Activated CD8-positive, alpha-beta T cell treated with anti-CD3 and anti-CD28 coated beads, Interleukin-2, amount 10 ng/mL, durations not matched to agents 7 days and 5 days (primary cell): ENCODE measurements around the gene BTF3. TPM values are rescaled to one million over a fixed set of nuclear protein-coding genes. Genes with fewer than 3 reads are reported as not detected.
"Not testable (repeated sequence)": the region's sequence is repeated elsewhere in the genome, so short reads cannot be mapped to it uniquely, and the experiment has no call there.

Experiments used
- ATAC-seq: fragments of 150-1000 bp; cut with Tn5 transposase; one replicate; pipeline ENCODE4 v1.10.0; 2021; ENCODE audit warnings: moderate library complexity
- CTCF ChIA-PET: fragments of 350-600 bp; sonication (Branson Sonifier 250); formaldehyde crosslinking; loops from one replicate; lab custom pipeline; 2021; ENCODE audit warnings: antibody characterized with exemption; lab: Charles Lee
- POLR2A ChIA-PET: fragments of 350-600 bp; sonication (Branson Sonifier 250); formaldehyde crosslinking; loops from one replicate; lab custom pipeline; 2021; ENCODE audit warnings: antibody characterized with exemption; lab: Charles Lee
- DNase-seq: peaks from one replicate; pipeline ENCODE4 v3.0.0-alpha.2; 2020
- H3K27ac Mint-ChIP-seq: one replicate; pipeline ENCODE4 v1.8.0; 2021; ENCODE audit warnings: mild to moderate bottlenecking, mixed read lengths
- H3K27me3 Mint-ChIP-seq: one replicate; pipeline ENCODE4 v1.8.0; 2021; ENCODE audit warnings: low read depth, mixed read lengths
- H3K36me3 Mint-ChIP-seq: one replicate; pipeline ENCODE4 v1.8.0; 2021; ENCODE audit warnings: low read depth, mixed read lengths
- H3K4me1 Mint-ChIP-seq: one replicate; pipeline ENCODE4 v1.8.0; 2021; ENCODE audit warnings: low read depth, mixed read lengths
- H3K4me3 Mint-ChIP-seq: one replicate; pipeline ENCODE4 v1.8.0; 2021; ENCODE audit warnings: mild to moderate bottlenecking, mixed read lengths
- H3K9me3 Mint-ChIP-seq: one replicate; pipeline ENCODE4 v1.8.0; 2022; ENCODE audit warnings: mixed read lengths; ENCODE audit not compliant: insufficient read depth
- total RNA-seq, 2 experiments: library from RNA; stranded (reverse); gene quantifications; one replicate each; pipeline ENCODE4 v1.2.3, GENCODE V29; 2021

The BTF3 gene
- total RNA-seq, 2 experiments from 2014 or later: 737 to 768 TPM

DNA sequence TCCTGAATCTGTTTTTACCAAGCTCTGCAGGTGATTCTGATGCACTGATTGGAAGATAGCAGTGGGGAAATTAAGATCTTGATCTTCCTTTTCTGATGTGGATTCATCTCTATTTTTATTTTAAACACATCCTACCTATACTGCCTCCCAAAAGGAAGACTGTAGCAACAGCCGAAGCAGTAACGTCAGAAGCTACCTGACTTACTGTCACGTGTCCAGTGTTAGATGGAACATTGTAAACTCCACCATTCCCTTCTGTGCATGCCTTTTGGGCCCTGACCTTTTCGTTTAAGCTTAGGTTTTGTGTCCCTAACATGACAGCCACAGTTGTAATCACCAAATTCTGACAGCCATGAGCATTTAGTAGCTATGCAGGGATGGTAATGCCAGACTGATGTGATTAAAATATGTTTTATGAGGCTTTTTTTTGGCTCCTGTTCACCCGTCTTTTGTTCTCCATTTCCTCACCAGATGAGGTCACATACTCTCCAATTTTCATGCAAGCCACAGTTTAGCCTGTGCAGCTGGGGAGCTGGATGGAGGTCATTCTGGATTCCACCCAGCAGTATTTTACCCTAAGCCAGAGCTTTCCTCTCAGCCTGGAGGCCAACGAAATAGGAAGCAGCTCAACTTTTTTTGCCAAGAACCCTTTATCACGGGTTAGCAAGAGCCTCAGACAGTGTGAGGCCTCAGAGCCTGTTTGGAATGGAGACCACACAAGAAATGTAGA lies 34.1 kb upstream of the BTF3 start:
- POLR2A ChIA-PET: interaction anchor here (0.7 kb wide), 1 partner anchor 8 kb away, joined by 3 read pairs; no protein-coding TSS in a partner anchor
- H3K4me3 Mint-ChIP-seq: no peak overlapping the region
- peaks cover 30% of the 10 kb centered on the region for H3K27me3 Mint-ChIP-seq
- DNase-seq (no peak), ATAC-seq (no peak)
- H3K9me3 Mint-ChIP-seq: no peaks in the 10 kb centered on the region
- H3K4me1 Mint-ChIP-seq: no peaks in the 10 kb centered on the region
- no peaks in the 10 kb centered on the region for H3K36me3 Mint-ChIP-seq
- H3K27ac Mint-ChIP-seq: no peak overlapping the region
- CTCF ChIA-PET: no interaction called here

- DNase-seq, H3K9me3 Mint-ChIP-seq, H3K4me1 Mint-ChIP-seq, CTCF ChIA-PET, POLR2A ChIA-PET, ATAC-seq, H3K4me3 Mint-ChIP-seq, H3K36me3 Mint-ChIP-seq, H3K27ac Mint-ChIP-seq: not testable (repeated sequence)
- peaks cover 13% of the 10 kb centered on the region for H3K27me3 Mint-ChIP-seq
These were observed 29.6 kb upstream of the BTF3 start for GRCh38 chr5:73468638-73469037.

DNA sequence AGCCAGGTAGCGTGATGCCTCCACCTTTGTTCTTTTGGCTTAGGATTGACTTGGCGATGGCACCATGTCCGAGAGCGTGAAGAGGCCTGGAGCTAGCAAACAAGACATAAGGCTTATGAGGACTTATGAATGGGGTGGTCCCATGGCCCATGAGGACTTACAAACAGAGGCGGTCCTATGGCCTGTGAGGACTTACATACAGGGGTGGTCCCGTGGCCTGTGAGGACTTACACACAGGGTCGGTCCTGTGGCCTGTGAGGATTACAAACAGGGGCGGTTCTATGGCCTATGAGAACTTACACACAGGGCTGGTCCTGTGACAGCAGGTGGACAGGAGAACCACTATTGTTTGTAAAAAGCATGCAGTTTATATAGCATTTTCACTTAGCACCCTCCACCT lies 28.4 kb upstream of the BTF3 start:
- POLR2A ChIA-PET: no interaction called here
- no peak overlapping the region for H3K4me3 Mint-ChIP-seq
- no peak for DNase-seq
- H3K36me3 Mint-ChIP-seq: no peaks in the 10 kb centered on the region
- H3K27me3 Mint-ChIP-seq: peaks cover 13% of the 10 kb centered on the region
- no peaks in the 10 kb centered on the region for H3K4me1 Mint-ChIP-seq
- no peak for ATAC-seq
- H3K9me3 Mint-ChIP-seq: no peaks in the 10 kb centered on the region
- CTCF ChIA-PET: no interaction called here
- no peak overlapping the region for H3K27ac Mint-ChIP-seq

- Mint-ChIP-seq H3K9me3 (no peaks in the 10 kb centered on the region), H3K36me3 (no peaks in the 10 kb centered on the region), H3K4me3 (no peak overlapping the region), H3K27me3 (peaks cover 11% of the 10 kb centered on the region), H3K4me1 (no peaks in the 10 kb centered on the region), H3K27ac (no peak overlapping the region)
- POLR2A ChIA-PET: no interaction called here
- CTCF ChIA-PET: no interaction called here
- ATAC-seq: no peak
- DNase-seq: no peak
These were observed 26.6 kb upstream of the BTF3 start for GRCh38 chr5:73471654-73472053.

GRCh38 chr5:73472116-73472515 lies 26.1 kb upstream of the BTF3 start:
- Mint-ChIP-seq H3K27me3 (peaks cover 11% of the 10 kb centered on the region), H3K36me3 (no peaks in the 10 kb centered on the region), H3K4me1 (no peaks in the 10 kb centered on the region), H3K9me3 (no peaks in the 10 kb centered on the region), H3K27ac (no peak overlapping the region), H3K4me3 (no peak overlapping the region)
- ChIA-PET POLR2A (no interaction called here), CTCF (no interaction called here)
- no peak for DNase-seq
- ATAC-seq: no peak

GRCh38 chr5:73480500-73480899 lies 17.7 kb upstream of the BTF3 start:
- no peaks in the 10 kb centered on the region for H3K4me1 Mint-ChIP-seq
- peaks cover 13% of the 10 kb centered on the region for H3K27me3 Mint-ChIP-seq
- H3K9me3 Mint-ChIP-seq: no peaks in the 10 kb centered on the region
- no peaks in the 10 kb centered on the region for H3K36me3 Mint-ChIP-seq
- no peak overlapping the region for H3K4me3 Mint-ChIP-seq
- ChIA-PET POLR2A (no interaction called here), CTCF (no interaction called here)
- DNase-seq (no peak), ATAC-seq (no peak)
- H3K27ac Mint-ChIP-seq: no peak overlapping the region

- ATAC-seq (no peak), DNase-seq (no peak)
- ChIA-PET CTCF (no interaction called here), POLR2A (no interaction called here)
- no peak overlapping the region for H3K4me3 Mint-ChIP-seq
- peaks cover 12% of the 10 kb centered on the region for H3K27me3 Mint-ChIP-seq
- no peaks in the 10 kb centered on the region for H3K4me1 Mint-ChIP-seq
- no peaks in the 10 kb centered on the region for H3K9me3 Mint-ChIP-seq
- H3K36me3 Mint-ChIP-seq: no peaks in the 10 kb centered on the region
- no peak overlapping the region for H3K27ac Mint-ChIP-seq
These were observed 15.7 kb upstream of the BTF3 start for GRCh38 chr5:73482383-73483136.

DNA sequence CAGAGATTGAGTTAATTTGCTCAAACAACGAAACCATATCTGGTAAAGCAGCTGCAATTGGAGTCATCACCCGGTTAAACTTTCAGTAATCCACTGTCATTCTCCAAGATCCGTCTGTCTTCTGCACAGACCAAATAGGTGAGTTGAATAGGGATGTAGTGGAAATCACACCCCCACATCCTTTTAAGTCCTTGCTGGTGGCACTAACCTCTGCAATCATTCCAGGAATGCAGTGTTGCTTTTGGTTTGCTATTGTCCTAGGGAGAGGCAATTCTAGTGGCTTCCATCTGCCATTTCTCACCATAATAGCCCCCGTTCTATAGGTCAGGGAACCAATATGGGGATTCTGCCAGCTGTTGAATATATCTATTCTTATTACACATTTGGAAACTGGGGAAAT lies 14.6 kb upstream of the BTF3 start:
- ChIA-PET POLR2A (no interaction called here), CTCF (no interaction called here)
- DNase-seq (no peak), ATAC-seq (no peak)
- H3K27me3 Mint-ChIP-seq: peaks cover 18% of the 10 kb centered on the region
- no peak overlapping the region for H3K4me3 Mint-ChIP-seq
- no peak overlapping the region for H3K27ac Mint-ChIP-seq
- no peaks in the 10 kb centered on the region for H3K4me1 Mint-ChIP-seq
- H3K9me3 Mint-ChIP-seq: no peaks in the 10 kb centered on the region
- H3K36me3 Mint-ChIP-seq: no peaks in the 10 kb centered on the region

DNA sequence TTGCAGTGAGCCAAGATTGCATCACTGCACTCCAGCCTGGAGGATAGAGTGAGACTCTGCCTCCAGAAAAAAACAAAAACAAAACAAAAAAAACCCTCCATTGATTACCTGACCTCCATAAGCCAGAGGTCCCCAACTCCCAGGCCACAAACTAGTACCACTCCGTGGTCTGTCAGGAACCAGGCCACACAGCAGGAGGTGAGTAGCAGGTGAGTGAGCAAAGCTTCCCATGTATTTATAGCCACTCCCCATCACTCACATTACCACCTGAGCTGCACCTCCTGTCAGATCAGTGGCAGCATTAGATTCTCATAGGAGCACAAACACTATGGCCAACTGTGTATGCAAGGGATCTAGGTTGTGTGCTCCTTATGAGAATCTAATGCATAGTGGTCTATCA lies 13.7 kb upstream of the BTF3 start:
- Mint-ChIP-seq H3K27me3 (peaks cover 19% of the 10 kb centered on the region), H3K9me3 (no peaks in the 10 kb centered on the region), H3K4me1 (no peaks in the 10 kb centered on the region), H3K36me3 (no peaks in the 10 kb centered on the region), H3K4me3 (no peak overlapping the region), H3K27ac (no peak overlapping the region)
- CTCF ChIA-PET: no interaction called here
- POLR2A ChIA-PET: no interaction called here
- DNase-seq (no peak), ATAC-seq (no peak)

GRCh38 chr5:73485715-73486114 lies 12.5 kb upstream of the BTF3 start:
- ChIA-PET CTCF (no interaction called here), POLR2A (no interaction called here)
- no peak overlapping the region for H3K4me3 Mint-ChIP-seq

DNA sequence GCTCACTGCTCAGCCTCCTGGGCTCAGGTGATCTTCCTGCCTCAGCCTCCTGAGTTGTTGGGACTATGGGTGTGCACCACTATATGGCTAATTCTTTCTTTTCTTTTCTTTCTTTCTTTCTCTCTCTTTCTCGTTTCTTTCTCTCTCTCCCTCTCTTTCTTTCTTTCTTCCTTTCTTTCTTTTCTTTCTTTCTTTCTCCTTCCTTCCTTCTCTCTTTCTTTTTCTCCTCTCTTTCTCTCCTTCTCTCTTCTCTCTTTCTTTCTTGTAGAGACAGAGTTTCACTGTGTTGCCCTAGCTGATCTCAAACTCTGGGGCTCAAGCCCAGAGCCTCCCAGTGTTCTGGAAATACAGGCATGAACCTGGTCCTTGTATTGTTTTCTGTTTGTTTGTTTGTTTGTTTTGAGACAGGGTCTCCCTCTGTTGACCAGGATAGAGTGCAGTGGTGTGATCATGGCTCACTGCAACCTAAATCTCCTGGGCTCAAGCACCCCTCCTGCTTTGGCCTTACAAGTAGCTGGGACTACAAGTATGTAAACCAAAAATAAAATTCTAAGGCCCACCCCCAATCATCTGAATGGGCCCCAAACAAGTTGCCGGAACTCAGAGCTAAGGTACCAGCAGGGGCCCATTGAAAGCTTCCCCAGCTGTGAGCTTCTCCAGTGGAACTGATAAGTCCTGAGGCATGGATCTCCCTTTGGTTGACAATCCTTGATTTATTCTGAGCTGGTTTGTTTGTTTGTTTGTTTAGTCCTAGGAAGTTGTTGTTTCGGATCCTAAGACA lies 11.9 kb upstream of the BTF3 start:
- no peaks in the 10 kb centered on the region for H3K36me3 Mint-ChIP-seq
- DNase-seq: no peak
- no peak for ATAC-seq
- H3K27ac Mint-ChIP-seq: no peak overlapping the region
- ChIA-PET POLR2A (interaction anchor here (1.3 kb wide), 1 partner anchor 12 kb away, joined by 3 read pairs; the partner anchor contains the start of gene BTF3), CTCF (interaction anchor here (0.8 to 1.4 kb wide), 3 partner anchors 10 to 32 kb away, joined by 3 to 4 read pairs (median 3); partner anchors contain the start of gene BTF3)
- peaks cover 17% of the 10 kb centered on the region for H3K27me3 Mint-ChIP-seq
- H3K9me3 Mint-ChIP-seq: no peaks in the 10 kb centered on the region
- H3K4me3 Mint-ChIP-seq: no peak overlapping the region
- no peaks in the 10 kb centered on the region for H3K4me1 Mint-ChIP-seq

More at GRCh38 chr5:73485715-73486114, 12.5 kb upstream of the BTF3 start:
- Mint-ChIP-seq H3K4me1 (no peaks in the 10 kb centered on the region), H3K27ac (no peak overlapping the region), H3K9me3 (no peaks in the 10 kb centered on the region), H3K27me3 (peaks cover 17% of the 10 kb centered on the region), H3K36me3 (no peaks in the 10 kb centered on the region)
- ATAC-seq: no peak
- DNase-seq: no peak
